HAP-1 (cell line): Measurements from ENCODE around the gene CCT2.

ENCODE experiments used
- DNase-seq, 2 experiments: peaks; one replicate each; pipeline ENCODE4 v3.0.0-alpha.2; 2016 to 2020; ENCODE audit warnings: low spot score in 2 of 2
- H3K27me3 ChIP-seq: fragments of 250-450 bp; sonication (Bioruptor Pico); 2 replicates; pipeline ENCODE4 v1.5.1; 2020; ENCODE audit warnings: low read depth, mild to moderate bottlenecking, moderate library complexity
- H3K36me3 ChIP-seq: fragments of 250-450 bp; sonication (Bioruptor Pico); replicated peaks from 2 replicates; pipeline ENCODE4 v1.5.1; 2020; ENCODE audit warnings: mild to moderate bottlenecking
- H3K4me1 ChIP-seq: fragments of 250-450 bp; sonication (Bioruptor Pico); 2 replicates; pipeline ENCODE4 v1.5.1; 2020; ENCODE audit warnings: mild to moderate bottlenecking
- H3K4me3 ChIP-seq: fragments of 250-450 bp; sonication (Bioruptor Pico); 2 replicates; pipeline ENCODE4 v1.5.1; 2020; ENCODE audit warnings: mild to moderate bottlenecking, moderate library complexity
- H3K9me3 ChIP-seq: fragments of 250-450 bp; sonication (Bioruptor Pico); 2 replicates; pipeline ENCODE4 v1.5.1; 2020; ENCODE audit warnings: mild to moderate bottlenecking, moderate library complexity
- in situ Hi-C: fragments of 300-500 bp; cut with MboI; formaldehyde crosslinking; loops from 3 replicates; pipeline ENCODE4 v1.14.3; 2020; ENCODE audit warnings: low sequenced_read_pairs, inconsistent platforms, mixed read lengths

CCT2 gene

GRCh38 chr12:69570000-69570516, 15.2 kb upstream of the CCT2 start:
- in situ Hi-C loops, result loop anchor here (10.0 kb wide), 1 partner anchor 415 kb away; no protein-coding TSS in a partner anchor
- DNase-seq, result no peak
- H3K4me1 ChIP-seq, result no peaks in the 10 kb centered on the region

GRCh38 chr12:69570545-69571399, 14.5 kb upstream of the CCT2 start:
- DNase-seq, result peak; percentile 48 to 71
- Histone ChIP-seq H3K27me3 (no peaks in the 10 kb centered on the region), H3K9me3 (no peaks in the 10 kb centered on the region), H3K4me3 (no peak overlapping the region), H3K36me3 (peaks cover 25% of the 10 kb centered on the region), H3K4me1 (no peaks in the 10 kb centered on the region)
- in situ Hi-C loops, result loop anchor here (10.0 kb wide), 1 partner anchor 416 kb away; no protein-coding TSS in a partner anchor

More at GRCh38 chr12:69570000-69570516, 15.2 kb upstream of the CCT2 start:
- Histone ChIP-seq H3K4me3 (no peak overlapping the region), H3K36me3 (peaks cover 23% of the 10 kb centered on the region), H3K9me3 (no peaks in the 10 kb centered on the region), H3K27me3 (no peaks in the 10 kb centered on the region)

GRCh38 chr12:69575346-69575745, 9.9 kb upstream of the CCT2 start:
- DNase-seq, result no peak
- Histone ChIP-seq H3K27me3 (no peaks in the 10 kb centered on the region), H3K4me3 (no peak overlapping the region), H3K36me3 (peaks cover 22% of the 10 kb centered on the region), H3K4me1 (no peaks in the 10 kb centered on the region; the same call in 1 of the 2 replicates), H3K9me3 (no peaks in the 10 kb centered on the region)
- in situ Hi-C loops, result loop anchor here (10.0 kb wide), 1 partner anchor 421 kb away; no protein-coding TSS in a partner anchor

- Histone ChIP-seq H3K4me3 (no peak overlapping the region), H3K36me3 (peaks cover 13% of the 10 kb centered on the region), H3K9me3 (no peaks in the 10 kb centered on the region), H3K4me1 (no peaks in the 10 kb centered on the region; the same call in 1 of the 2 replicates), H3K27me3 (no peaks in the 10 kb centered on the region)
- in situ Hi-C loops, result loop anchor here (10.0 kb wide), 1 partner anchor 423 kb away; no protein-coding TSS in a partner anchor
- no peak for DNase-seq
These were observed 7.0 kb upstream of the CCT2 start for GRCh38 chr12:69578283-69578682.

- no peak for DNase-seq
- H3K4me3 ChIP-seq, result no peak overlapping the region
- in situ Hi-C loops, result loop anchor here (10.0 kb wide), 1 partner anchor 424 kb away; no protein-coding TSS in a partner anchor
- H3K9me3 ChIP-seq, result no peaks in the 10 kb centered on the region
- peaks cover 12% of the 10 kb centered on the region for H3K36me3 ChIP-seq
- H3K4me1 ChIP-seq, result no peaks in the 10 kb centered on the region; the same call in 1 of the 2 replicates
- H3K27me3 ChIP-seq, result no peaks in the 10 kb centered on the region
These were observed 6.2 kb upstream of the CCT2 start for GRCh38 chr12:69579029-69579428.

- in situ Hi-C loops, result no loop called here
- no peaks in the 10 kb centered on the region for H3K27me3 ChIP-seq
- H3K4me1 ChIP-seq, result peaks cover 4% of the 10 kb centered on the region
- peaks cover 2% of the 10 kb centered on the region for H3K36me3 ChIP-seq
- H3K9me3 ChIP-seq, result no peaks in the 10 kb centered on the region
- H3K4me3 ChIP-seq, result no peak overlapping the region
- no peak for DNase-seq
These were observed 5.2 kb upstream of the CCT2 start for GRCh38 chr12:69580074-69580473.

- Histone ChIP-seq H3K27me3 (no peaks in the 10 kb centered on the region), H3K4me3 (no peak overlapping the region), H3K4me1 (peaks cover 4% of the 10 kb centered on the region), H3K36me3 (peaks cover 24% of the 10 kb centered on the region), H3K9me3 (no peaks in the 10 kb centered on the region)
- DNase-seq, result peak in 1 of 2 experiments; percentile 21
- in situ Hi-C loops, result no loop called here
These were observed 2.1 kb upstream of the CCT2 start for GRCh38 chr12:69583203-69583602.

GRCh38 chr12:69588527-69588926, 3.3 kb downstream of the CCT2 start:
- no peak for DNase-seq
- Histone ChIP-seq H3K4me3 (no peak overlapping the region), H3K27me3 (no peaks in the 10 kb centered on the region), H3K9me3 (no peaks in the 10 kb centered on the region), H3K36me3 (peaks cover 77% of the 10 kb centered on the region), H3K4me1 (peaks cover 4% of the 10 kb centered on the region)
- in situ Hi-C loops, result no loop called here

- peaks cover 4% of the 10 kb centered on the region for H3K4me1 ChIP-seq
- H3K4me3 ChIP-seq, result no peak overlapping the region
- in situ Hi-C loops, result no loop called here
- no peaks in the 10 kb centered on the region for H3K27me3 ChIP-seq
- peaks cover 82% of the 10 kb centered on the region for H3K36me3 ChIP-seq
- no peaks in the 10 kb centered on the region for H3K9me3 ChIP-seq
- DNase-seq, result no peak
These were observed 3.8 kb downstream of the CCT2 start for GRCh38 chr12:69589082-69589481.

- no peak for DNase-seq
- Histone ChIP-seq H3K27me3 (no peaks in the 10 kb centered on the region), H3K9me3 (no peaks in the 10 kb centered on the region), H3K4me1 (no peaks in the 10 kb centered on the region), H3K4me3 (no peak overlapping the region), H3K36me3 (peaks cover 97% of the 10 kb centered on the region)
- in situ Hi-C loops, result no loop called here
These were observed 10.4 kb downstream of the CCT2 start for GRCh38 chr12:69595689-69596088.

GRCh38 chr12:69598174-69598753, 13.0 kb downstream of the CCT2 start:
- Histone ChIP-seq H3K9me3 (no peaks in the 10 kb centered on the region), H3K36me3 (peaks cover 82% of the 10 kb centered on the region), H3K27me3 (no peaks in the 10 kb centered on the region), H3K4me1 (no peaks in the 10 kb centered on the region), H3K4me3 (no peak overlapping the region)
- DNase-seq, result no peak
- in situ Hi-C loops, result no loop called here

GRCh38 chr12:69600804-69601203, 15.5 kb downstream of the CCT2 start:
- Histone ChIP-seq H3K9me3 (no peaks in the 10 kb centered on the region), H3K27me3 (no peaks in the 10 kb centered on the region), H3K36me3 (peaks cover 60% of the 10 kb centered on the region), H3K4me1 (no peaks in the 10 kb centered on the region), H3K4me3 (no peak overlapping the region)
- in situ Hi-C loops, result no loop called here
- no peak for DNase-seq

GRCh38 chr12:69601962-69602685, 16.9 kb downstream of the CCT2 start:
- H3K4me3 ChIP-seq, result no peak overlapping the region
- H3K36me3 ChIP-seq, result peaks cover 46% of the 10 kb centered on the region
- DNase-seq, result no peak
- no peaks in the 10 kb centered on the region for H3K27me3 ChIP-seq
- no peaks in the 10 kb centered on the region for H3K9me3 ChIP-seq
- in situ Hi-C loops, result no loop called here
- no peaks in the 10 kb centered on the region for H3K4me1 ChIP-seq
